Right lobe of liver (tissue), 4 donors: Measurements from ENCODE around the gene SCGB1A1.

ENCODE experiments used
- CTCF ChIP-seq, 4 donors: fragments of 200-600 bp in 3 of 4; fragments of 450-650 bp in 1 of 4; IDR thresholded peaks; one replicate each; pipeline versions ENCODE4 v1.5.1 to v1.8.0; 2016 to 2022; ENCODE audit warnings: antibody characterized with exemption in 4 of 4, mild to moderate bottlenecking in 2 of 4
- POLR2A ChIP-seq: fragments of 450-650 bp; IDR thresholded peaks from one replicate; pipeline ENCODE4 v1.6.1; 2017; ENCODE audit warnings: antibody characterized with exemption, mild to moderate bottlenecking
- donor health status: DM: no; HTN: no; CAD: no.
- donor health status: DM: no; HTN: no; CAD: no.
- donor health status: DM: no; HTN: yes; CAD: no.

- TF ChIP-seq POLR2A (no peak), CTCF (IDR thresholded peaks at IDR 0.05) (no peak)
Measured at GRCh38 chr11:62459080-62459479, 40.2 kb downstream of the SCGB1A1 start.
